GM12878 (cell line): Measurements from ENCODE around the gene NPM3. TPM values are rescaled to one million over a fixed set of nuclear protein-coding genes. Genes with fewer than 3 reads are reported as not detected.

Source experiments
- ATF7 ChIP-seq: fragments of 450-650 bp; IDR thresholded peaks from 2 replicates; pipeline ENCODE4 v1.6.1; 2016; ENCODE audit warnings: low read depth, mild to moderate bottlenecking
- KDM1A ChIP-seq: fragments of 200-600 bp; sonication (generic); IDR thresholded peaks from 2 replicates; pipeline ENCODE4 v1.6.1; 2016; ENCODE audit warnings: borderline replicate concordance
- MEF2A ChIP-seq: IDR thresholded peaks from 2 replicates; pipeline ENCODE4 v1.6.1; 2011; ENCODE audit warnings: low read depth, mild to moderate bottlenecking, low read length, moderate library complexity; ENCODE audit not compliant: insufficient read depth
- MYC ChIP-seq: IDR thresholded peaks from 2 replicates; pipeline ENCODE4 v1.6.1; 2011; ENCODE audit warnings: mild to moderate bottlenecking, low read length, moderate library complexity, inconsistent platforms; ENCODE audit not compliant: insufficient read depth, insufficient replicate concordance, insufficient read length, severe bottlenecking
- RAD21 ChIP-seq: IDR thresholded peaks from 2 replicates; pipeline ENCODE4 v1.6.1; 2011; ENCODE audit warnings: mild to moderate bottlenecking, low read depth, low read length, moderate library complexity; ENCODE audit not compliant: insufficient read depth
- RBBP5 ChIP-seq: fragments of 200-600 bp; sonication (generic); conservative IDR thresholded peaks from 2 replicates; pipeline ENCODE4 v1.6.1; 2016
- STAT1 ChIP-seq: fragments of 450-650 bp; conservative IDR thresholded peaks from 2 replicates; pipeline ENCODE4 v1.6.1; 2014; ENCODE audit warnings: antibody characterized with exemption, mild to moderate bottlenecking
- TCF3 ChIP-seq: IDR thresholded peaks from 2 replicates; pipeline ENCODE4 v1.6.1; 2012; ENCODE audit warnings: low read depth, mild to moderate bottlenecking, low read length, borderline replicate concordance; ENCODE audit not compliant: insufficient read depth
- polyA plus RNA-seq, 11 experiments: library from polyadenylated mRNA; depleted of rRNA in 4 of 11; unstranded in 6 of 11; stranded (reverse) in 5 of 11; fragments of >200 nt; fragmentation: Nextera tagmentation in 4 of 11; fragmentation: Illumina TruSeq in 1 of 11; extraction: Ambion mirVana in 4 of 11; extraction: Trizol in 1 of 11; gene quantifications; 1 replicate in 1 of 11; 2 replicates in 10 of 11; pipeline versions ENCODE4 v1.2.1 to v1.2.3, GENCODE V29; 2011 to 2016; ENCODE audit warnings: inconsistent platforms in 2 of 11, missing spikeins in 2 of 11, low read depth in 1 of 11
- total RNA-seq, 4 experiments: library from RNA; depleted of rRNA in 3 of 4; stranded (reverse); fragments of >200 nt in 3 of 4; fragmentation: Illumina TruSeq in 1 of 4; extraction: Trizol in 1 of 4; gene quantifications; 2 replicates each; pipeline versions ENCODE4 v1.2.1 to v1.2.3, GENCODE V29; 2013 to 2021
- TF ChIP-seq, protein P1 (sequence below): fragments of 450-650 bp; IDR thresholded peaks from 2 replicates; pipeline ENCODE4 v1.6.1; 2018; ENCODE audit warnings: mild to moderate bottlenecking, low read depth, moderate library complexity; ENCODE audit not compliant: partially characterized antibody
- TF ChIP-seq, protein P2 (sequence below): fragments of 450-650 bp; IDR thresholded peaks from 2 replicates; pipeline ENCODE4 v1.6.1; 2017; ENCODE audit warnings: antibody characterized with exemption, mild to moderate bottlenecking, moderate library complexity
- TF ChIP-seq, protein P3 (sequence below): fragments of 450-650 bp; IDR thresholded peaks from 2 replicates; pipeline ENCODE4 v1.6.1; 2017; ENCODE audit warnings: mild to moderate bottlenecking
- TF ChIP-seq, protein P4 (sequence below): fragments of 150-350 bp; IDR thresholded peaks from 2 replicates; pipeline ENCODE4 v1.6.1; 2016; ENCODE audit warnings: low read depth, low read length
- TF ChIP-seq, protein P5 (sequence below): IDR thresholded peaks from 2 replicates; pipeline ENCODE4 v1.6.1; 2012; ENCODE audit warnings: low read depth, low read length, improper control_type of control experiment

NPM3 gene
- total and polyA plus RNA-seq, 10 of the 15 experiments (the other 5 are each of a cell fraction or from before 2014, with no cell fraction given): 13.0 to 171 (median 93.3) TPM

DNA sequence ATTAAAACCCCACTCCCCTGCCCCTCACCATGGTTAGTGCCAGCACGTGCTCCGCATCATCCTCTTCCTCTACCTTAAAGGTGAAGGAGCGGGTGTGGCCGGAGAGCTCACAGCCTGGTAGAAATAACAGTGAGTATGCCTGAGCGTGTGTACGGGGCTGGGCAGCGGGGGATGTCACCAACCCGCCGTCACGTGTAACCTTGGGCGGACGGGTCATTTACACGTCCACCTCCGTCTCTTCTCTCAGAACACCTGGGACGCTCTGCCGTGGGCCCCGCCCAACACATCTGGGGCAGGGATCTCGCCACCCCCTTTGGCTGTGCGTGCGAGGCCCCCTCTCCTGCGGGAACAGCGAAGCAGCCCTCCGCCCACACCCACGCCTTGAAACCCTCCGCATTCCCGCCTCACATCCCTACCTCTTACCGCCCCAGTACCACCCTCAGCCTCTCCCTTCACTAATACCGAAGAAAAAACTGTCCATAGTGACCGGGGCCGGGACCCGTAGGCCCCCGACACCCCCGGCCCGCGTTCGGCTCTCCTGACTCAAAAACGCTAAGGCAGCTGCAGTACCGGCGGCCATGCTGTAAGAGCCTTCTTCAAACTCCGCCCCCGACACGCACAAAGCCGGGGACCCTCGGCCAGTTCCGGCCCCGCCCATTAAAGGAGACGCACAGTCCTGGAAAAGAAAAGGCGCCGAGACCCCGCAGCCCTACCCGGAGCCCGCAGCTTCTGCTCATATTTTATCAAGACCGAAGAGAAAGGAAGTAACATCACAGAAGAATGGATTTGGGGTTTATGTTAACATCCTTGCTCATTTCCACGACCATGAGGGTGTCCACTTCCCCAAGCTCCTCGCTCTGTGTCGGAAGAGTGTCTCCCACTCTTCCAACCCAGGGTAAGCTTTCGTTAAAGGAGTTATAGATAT lies at the start of gene NPM3 (continued):
- TF ChIP-seq KDM1A: no peak
- TF ChIP-seq, protein P1, sequence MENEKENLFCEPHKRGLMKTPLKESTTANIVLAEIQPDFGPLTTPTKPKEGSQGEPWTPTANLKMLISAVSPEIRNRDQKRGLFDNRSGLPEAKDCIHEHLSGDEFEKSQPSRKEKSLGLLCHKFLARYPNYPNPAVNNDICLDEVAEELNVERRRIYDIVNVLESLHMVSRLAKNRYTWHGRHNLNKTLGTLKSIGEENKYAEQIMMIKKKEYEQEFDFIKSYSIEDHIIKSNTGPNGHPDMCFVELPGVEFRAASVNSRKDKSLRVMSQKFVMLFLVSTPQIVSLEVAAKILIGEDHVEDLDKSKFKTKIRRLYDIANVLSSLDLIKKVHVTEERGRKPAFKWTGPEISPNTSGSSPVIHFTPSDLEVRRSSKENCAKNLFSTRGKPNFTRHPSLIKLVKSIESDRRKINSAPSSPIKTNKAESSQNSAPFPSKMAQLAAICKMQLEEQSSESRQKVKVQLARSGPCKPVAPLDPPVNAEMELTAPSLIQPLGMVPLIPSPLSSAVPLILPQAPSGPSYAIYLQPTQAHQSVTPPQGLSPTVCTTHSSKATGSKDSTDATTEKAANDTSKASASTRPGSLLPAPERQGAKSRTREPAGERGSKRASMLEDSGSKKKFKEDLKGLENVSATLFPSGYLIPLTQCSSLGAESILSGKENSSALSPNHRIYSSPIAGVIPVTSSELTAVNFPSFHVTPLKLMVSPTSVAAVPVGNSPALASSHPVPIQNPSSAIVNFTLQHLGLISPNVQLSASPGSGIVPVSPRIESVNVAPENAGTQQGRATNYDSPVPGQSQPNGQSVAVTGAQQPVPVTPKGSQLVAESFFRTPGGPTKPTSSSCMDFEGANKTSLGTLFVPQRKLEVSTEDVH: peak; percentile 72
- TF ChIP-seq RBBP5: no peak
- TF ChIP-seq, protein P2, sequence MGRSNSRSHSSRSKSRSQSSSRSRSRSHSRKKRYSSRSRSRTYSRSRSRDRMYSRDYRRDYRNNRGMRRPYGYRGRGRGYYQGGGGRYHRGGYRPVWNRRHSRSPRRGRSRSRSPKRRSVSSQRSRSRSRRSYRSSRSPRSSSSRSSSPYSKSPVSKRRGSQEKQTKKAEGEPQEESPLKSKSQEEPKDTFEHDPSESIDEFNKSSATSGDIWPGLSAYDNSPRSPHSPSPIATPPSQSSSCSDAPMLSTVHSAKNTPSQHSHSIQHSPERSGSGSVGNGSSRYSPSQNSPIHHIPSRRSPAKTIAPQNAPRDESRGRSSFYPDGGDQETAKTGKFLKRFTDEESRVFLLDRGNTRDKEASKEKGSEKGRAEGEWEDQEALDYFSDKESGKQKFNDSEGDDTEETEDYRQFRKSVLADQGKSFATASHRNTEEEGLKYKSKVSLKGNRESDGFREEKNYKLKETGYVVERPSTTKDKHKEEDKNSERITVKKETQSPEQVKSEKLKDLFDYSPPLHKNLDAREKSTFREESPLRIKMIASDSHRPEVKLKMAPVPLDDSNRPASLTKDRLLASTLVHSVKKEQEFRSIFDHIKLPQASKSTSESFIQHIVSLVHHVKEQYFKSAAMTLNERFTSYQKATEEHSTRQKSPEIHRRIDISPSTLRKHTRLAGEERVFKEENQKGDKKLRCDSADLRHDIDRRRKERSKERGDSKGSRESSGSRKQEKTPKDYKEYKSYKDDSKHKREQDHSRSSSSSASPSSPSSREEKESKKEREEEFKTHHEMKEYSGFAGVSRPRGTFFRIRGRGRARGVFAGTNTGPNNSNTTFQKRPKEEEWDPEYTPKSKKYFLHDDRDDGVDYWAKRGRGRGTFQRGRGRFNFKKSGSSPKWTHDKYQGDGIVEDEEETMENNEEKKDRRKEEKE: no peak
- no peak for TF ChIP-seq RAD21
- TF ChIP-seq MEF2A: no peak
- TF ChIP-seq, protein P3, sequence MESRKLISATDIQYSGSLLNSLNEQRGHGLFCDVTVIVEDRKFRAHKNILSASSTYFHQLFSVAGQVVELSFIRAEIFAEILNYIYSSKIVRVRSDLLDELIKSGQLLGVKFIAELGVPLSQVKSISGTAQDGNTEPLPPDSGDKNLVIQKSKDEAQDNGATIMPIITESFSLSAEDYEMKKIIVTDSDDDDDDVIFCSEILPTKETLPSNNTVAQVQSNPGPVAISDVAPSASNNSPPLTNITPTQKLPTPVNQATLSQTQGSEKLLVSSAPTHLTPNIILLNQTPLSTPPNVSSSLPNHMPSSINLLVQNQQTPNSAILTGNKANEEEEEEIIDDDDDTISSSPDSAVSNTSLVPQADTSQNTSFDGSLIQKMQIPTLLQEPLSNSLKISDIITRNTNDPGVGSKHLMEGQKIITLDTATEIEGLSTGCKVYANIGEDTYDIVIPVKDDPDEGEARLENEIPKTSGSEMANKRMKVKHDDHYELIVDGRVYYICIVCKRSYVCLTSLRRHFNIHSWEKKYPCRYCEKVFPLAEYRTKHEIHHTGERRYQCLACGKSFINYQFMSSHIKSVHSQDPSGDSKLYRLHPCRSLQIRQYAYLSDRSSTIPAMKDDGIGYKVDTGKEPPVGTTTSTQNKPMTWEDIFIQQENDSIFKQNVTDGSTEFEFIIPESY: no peak
- TF ChIP-seq, protein P4, sequence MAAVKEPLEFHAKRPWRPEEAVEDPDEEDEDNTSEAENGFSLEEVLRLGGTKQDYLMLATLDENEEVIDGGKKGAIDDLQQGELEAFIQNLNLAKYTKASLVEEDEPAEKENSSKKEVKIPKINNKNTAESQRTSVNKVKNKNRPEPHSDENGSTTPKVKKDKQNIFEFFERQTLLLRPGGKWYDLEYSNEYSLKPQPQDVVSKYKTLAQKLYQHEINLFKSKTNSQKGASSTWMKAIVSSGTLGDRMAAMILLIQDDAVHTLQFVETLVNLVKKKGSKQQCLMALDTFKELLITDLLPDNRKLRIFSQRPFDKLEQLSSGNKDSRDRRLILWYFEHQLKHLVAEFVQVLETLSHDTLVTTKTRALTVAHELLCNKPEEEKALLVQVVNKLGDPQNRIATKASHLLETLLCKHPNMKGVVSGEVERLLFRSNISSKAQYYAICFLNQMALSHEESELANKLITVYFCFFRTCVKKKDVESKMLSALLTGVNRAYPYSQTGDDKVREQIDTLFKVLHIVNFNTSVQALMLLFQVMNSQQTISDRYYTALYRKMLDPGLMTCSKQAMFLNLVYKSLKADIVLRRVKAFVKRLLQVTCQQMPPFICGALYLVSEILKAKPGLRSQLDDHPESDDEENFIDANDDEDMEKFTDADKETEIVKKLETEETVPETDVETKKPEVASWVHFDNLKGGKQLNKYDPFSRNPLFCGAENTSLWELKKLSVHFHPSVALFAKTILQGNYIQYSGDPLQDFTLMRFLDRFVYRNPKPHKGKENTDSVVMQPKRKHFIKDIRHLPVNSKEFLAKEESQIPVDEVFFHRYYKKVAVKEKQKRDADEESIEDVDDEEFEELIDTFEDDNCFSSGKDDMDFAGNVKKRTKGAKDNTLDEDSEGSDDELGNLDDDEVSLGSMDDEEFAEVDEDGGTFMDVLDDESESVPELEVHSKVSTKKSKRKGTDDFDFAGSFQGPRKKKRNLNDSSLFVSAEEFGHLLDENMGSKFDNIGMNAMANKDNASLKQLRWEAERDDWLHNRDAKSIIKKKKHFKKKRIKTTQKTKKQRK: no peak
- no peak for TF ChIP-seq MYC
- 0 out of 2 replicates have a peak, but pooled peaks have one; percentile 38 for TF ChIP-seq TCF3
- TF ChIP-seq, protein P5, sequence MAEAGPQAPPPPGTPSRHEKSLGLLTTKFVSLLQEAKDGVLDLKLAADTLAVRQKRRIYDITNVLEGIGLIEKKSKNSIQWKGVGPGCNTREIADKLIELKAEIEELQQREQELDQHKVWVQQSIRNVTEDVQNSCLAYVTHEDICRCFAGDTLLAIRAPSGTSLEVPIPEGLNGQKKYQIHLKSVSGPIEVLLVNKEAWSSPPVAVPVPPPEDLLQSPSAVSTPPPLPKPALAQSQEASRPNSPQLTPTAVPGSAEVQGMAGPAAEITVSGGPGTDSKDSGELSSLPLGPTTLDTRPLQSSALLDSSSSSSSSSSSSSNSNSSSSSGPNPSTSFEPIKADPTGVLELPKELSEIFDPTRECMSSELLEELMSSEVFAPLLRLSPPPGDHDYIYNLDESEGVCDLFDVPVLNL: no peak
- TF ChIP-seq STAT1: no peak
- TF ChIP-seq ATF7: 0 out of 2 replicates have a peak, but pooled peaks have one; percentile 22
